GM18867 (cell line): Measurements from ENCODE around the gene ZHX3.

Experiments used
- ATAC-seq: cut with Tn5 transposase; IDR thresholded peaks from one replicate; pipeline ENCODE4 v1.9.1; 2021; ENCODE audit warnings: mild to moderate bottlenecking, moderate library complexity; ENCODE audit not compliant: unreplicated experiment

ZHX3 gene

DNA sequence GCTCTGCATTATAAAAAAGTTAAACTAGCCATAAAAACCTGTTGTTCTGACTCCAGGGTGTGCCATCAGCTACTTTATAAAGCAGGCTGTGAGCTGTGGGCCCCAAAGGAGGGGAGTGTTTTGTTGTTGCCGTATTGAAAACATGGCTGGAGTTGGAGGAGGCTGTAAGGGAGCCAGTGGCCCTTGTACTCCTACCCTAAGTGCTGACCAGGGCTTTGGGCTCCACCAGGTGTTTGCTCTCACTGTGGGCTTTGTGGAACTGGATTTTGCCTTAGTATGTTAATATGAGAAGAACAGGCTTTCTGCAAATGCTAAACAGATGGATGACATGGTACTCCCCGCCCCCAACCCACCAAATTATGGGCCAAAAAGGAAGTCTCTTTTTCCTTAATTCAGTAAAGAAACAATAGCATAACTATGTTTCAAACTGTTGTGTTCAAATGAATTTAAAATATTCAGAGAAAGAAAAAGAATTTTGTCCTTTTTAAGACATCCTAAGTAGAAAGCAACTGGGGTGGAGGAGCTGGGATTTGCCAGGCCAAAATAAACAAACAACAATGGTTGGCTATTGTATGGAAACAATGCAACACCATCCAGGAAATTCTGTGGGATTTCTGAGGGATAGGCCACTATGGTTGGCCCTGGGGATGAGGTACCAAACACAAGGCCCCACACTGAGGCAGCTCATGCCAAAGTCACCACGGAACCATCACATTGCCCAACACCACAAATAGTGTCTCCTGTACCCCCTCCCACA, 116.9 kb downstream of the ZHX3 start:
- ATAC-seq: no peak

DNA sequence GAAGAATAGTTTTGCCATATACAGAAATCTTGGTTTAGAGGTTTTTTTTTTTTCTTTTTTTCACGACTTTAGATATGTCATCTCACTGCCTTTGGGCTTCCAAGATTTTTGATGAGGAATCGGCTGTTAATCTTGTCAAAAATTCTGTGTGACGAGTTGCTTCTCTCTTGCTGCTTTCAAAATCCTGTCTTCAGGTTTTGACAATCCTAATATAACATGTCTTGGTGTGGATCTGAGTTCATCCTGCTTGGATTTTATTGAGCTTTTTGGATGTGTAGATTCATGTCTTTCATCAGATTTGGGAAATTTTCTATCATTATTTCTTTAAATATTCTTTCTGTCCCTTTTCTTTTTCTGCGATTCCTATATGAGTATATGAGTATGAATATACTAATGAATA, 119.1 kb downstream of the ZHX3 start:
- no peak for ATAC-seq

DNA sequence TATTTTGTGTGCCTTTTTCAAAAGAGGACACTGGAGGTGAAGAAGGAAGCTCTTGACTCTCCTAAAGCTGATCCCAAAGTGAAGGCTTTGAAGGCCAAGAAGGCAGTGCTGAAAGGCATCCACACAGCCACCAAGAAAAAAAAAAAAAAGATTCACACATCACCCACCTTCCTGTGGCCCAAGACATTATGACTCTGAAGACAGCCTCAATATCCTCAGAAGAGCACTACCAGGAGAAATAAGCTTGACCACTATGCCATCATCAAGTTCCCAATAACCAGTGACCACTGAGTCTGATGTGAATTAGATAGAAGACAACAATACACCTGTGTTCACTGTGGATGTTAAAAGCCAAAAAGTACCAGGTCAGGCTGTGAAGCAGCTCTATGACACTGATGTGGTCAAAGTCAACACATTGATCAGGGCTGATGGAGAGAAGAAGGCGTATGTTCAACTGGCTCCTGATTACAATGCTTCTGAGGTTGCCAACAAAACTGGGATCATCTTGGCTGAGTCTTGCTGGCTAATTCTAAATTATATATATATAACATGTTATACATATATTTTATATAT, 120.8 kb downstream of the ZHX3 start:
- no peak for ATAC-seq

DNA sequence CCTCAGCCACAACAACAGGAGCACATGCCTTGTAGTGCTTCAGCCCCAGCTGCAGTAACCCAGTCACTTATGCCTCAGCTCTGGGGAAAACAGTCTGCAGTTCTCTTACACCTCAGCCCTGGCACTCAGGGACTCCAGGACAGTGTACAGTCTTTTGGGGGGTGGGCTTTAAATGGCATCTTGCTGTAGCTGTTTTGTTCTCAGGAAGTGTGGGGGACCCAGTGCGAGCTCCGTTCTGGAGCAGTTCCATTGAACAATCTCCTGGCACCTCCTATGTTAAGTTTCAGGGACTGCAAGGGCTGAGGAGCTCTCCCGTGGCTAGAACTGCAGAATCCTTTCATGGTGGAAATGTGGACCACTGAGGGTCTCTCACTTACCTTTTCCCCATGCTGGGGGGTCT, 125.0 kb downstream of the ZHX3 start:
- ATAC-seq: no peak

DNA sequence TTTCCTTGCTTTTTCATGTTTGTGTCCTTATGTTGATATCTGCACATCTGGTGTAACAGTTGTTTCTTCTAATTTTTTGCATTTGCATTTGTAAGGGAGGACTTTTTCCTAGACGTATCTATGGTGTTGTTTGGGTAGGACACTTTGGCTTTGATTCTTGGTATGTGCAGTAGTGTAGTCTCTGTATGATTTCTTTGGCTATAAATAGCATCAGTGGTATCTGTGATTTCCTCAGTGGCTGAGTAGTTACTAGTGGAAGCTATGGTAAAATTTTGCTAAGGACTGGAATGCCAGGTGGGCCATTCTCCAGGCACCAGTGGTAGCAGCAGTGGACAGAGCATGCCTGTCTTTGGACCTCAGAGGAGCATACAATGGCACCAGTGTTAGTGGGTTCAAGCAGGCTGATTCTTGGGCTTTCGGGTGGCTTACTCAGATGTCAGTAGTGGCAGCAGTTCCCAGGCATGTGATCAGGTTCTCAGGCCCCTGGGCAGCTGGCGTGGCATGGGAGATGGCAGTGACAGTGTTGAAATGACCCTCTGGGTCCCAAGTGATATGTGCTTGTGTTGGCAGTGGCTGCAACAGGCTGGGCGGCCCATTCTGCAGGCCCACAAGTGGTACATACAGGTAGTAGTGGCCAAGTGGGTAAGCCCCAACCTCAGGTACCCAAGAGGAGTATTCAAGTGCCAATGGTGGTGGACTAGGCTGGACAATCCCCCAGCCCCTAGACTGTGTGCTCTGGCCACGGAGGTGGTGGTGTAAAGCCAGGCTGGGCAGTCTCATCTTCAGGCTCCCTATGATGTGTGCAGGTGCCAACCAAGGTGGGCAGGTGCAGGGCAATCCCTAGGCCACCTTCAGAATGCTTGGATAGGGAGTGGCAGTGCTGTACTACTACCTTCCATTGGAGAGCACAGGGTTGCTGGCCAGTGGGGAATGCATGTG, 125.7 kb downstream of the ZHX3 start:
- no peak for ATAC-seq

DNA sequence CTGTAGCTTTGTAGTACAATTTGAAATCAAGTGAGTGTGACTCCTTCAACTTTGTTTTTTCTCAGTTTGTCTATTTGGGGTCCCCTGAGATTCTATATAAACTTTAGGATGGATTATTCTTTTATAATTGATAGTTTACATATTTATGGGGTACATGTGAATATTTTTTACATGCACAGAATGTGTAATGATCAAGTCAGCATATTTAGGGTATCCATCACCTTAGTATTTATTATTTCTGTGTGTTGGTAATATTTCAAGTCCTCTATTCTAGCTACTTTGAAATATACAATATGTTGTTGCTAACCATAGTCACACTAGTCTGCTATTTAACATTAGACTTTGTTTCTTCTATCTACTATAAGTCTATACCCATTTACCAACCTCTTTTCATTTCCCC, 129.9 kb downstream of the ZHX3 start:
- ATAC-seq: no peak

DNA sequence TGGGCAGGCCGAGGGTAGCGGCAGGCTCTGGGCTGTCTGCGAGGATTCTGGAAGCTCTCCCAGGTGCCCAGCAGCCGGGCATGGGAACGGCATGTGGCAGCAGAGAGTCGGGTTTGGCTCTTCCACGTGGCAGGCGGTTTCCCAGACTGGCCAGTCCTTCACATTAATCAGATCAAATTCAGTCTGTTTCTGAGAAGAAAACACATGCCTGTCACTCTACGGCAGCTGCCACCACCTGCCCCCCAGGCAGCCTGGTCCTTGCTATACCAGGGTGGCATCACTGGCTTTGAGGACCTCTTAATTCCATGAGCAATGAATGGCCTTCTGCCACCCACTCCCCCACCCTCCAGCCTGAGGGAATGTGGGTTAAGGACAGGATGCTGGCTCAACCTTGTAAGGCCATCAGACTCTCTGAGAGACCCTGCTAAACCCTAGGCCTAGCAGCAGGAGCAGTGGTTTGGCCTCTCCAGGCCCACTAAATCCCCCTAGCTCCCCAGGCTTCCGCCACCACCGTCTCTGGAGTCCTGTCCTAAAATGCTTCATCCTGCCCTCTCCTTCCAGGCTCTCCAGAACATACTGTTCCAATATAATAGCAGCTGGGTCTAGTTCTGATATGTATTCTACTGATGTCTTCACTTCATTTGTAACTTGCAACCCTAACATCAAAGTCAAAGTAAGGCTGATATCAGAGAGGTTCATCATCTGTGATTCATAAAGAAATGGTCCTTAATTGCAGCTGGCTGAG, 132.3 kb downstream of the ZHX3 start:
- ATAC-seq: no peak

DNA sequence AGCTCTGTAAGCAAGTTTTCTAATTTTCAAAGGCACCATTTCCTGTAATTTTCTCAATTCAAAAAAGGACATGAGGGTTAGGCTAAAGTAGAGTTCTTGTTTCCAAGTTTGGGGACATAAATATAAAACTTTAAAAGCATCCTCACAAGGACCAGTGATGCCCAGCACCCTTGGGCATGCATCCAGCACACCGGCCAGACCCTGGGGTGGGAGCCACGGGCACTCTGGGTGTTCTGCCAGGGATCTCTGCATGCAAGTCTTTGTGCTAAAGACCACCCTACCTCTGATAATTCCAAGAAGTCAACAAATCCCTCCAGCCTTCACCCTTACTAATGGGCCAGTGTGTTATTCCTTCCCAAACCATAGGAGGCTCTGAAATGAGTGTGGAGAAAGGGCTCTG, 133.7 kb downstream of the ZHX3 start:
- ATAC-seq: no peak

DNA sequence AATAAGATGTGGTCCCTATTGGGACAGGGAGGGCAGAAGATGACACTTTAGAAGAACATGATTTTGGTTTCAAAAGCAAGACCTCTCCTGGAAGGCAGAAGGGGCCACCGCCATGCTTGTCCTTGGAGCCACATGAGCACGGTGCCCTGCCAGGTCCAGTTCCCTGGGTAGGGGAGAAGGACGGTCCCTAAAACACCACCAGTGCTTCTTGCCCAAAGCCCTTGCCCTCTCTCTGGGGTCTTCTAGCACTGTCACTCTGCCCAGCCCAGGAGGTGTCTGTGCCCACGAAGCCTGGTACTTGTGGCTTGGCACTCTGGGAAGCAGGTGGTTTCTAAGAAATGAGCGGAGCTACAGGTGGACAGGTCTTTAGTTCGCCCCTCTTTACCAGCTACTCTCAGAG, 134.1 kb downstream of the ZHX3 start:
- ATAC-seq: no peak

DNA sequence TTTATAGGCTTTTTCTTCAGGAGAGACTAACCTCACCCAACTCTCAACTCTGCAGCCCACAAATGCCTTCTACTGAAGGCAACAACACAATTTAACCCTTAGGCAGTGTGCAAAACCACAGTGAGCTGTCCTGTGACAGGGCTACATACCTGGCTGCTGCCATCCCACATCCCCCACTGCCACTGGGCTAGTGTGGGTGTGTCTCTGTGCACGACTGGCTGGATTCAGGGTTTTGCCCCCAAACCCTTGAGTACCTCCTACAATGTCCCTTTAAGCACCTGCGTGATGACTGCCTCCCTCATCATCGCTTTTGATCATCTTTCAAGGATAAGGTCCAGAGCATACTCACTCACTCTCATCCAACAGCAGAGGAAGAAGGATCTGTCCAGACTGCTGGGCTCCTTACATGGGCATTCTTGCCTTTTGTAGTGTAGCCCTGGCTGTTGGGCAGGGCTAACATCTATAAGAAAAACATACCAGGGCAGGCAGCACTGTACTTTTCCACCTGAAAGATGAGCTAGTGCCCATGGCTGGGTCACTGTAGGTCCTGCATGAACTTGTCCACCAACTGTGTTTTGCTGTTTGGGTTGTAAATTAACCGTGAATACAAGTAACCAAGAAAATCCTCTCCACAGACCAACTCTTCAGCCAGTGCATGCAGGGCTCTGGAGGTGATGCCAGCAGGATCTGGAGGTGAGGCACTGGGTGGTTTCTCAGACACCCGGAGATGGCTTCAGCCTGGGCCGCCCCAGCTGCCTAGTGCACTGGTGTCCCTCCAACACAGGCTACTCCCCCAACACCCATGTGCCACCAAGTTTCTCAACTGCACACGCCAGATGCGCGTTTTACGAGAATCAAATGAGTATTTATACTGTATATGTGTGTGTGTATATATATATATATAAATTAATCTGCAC, 135.0 kb downstream of the ZHX3 start:
- ATAC-seq: no peak

DNA sequence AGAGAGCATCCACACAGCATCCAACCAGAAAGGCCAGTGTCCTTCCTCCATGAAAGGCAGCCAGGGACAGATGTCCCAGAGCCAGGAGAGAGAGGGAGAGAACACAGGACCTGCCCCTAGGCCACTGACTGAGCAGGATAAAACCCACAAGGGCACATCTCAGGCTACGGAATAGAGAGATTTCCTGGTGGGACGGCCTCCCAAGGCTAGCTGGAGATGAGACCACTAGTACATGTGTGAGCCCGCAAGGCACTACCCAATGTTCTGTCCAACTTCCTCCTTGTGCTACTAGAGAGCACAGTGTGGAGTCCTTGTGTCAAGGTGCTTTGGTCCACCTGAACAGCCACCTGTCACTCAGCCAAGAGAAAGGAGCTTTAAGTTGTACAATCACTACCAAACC, 136.0 kb downstream of the ZHX3 start:
- no peak for ATAC-seq

DNA sequence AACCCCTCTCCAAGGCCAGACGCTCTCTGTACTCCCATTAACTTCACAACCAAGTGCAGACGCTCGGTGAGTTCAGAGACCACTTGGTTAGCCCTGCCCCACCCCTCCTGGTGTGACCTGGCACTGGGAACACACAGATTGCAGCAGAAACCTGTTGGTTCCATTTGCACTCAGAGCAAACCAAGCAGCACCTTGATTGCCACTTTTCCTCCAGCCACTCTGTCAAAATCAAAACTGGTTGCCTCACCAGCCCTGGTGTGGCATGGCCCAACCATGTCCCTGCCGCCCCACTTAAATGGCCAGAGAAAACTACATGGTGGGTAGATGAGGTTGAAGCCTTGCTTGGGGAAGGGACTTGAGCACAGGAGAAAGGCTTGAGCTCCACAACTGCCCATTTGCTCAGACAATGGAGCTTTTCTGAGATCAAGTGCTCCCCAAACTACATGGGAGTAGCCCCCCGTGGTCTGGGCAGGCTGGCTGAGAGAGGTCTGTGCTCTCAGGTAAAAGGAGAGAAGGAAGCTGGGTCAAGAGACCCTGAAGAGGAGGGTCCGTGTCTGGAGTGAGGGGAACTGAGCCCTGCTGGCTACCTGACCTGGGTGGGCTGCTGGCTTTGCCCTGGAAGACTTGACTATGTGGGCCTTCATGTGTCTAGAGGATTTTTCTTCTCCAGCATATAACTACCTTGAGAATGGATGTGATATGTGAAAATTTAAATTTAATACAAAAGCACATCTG, 136.8 kb downstream of the ZHX3 start:
- ATAC-seq: no peak

DNA sequence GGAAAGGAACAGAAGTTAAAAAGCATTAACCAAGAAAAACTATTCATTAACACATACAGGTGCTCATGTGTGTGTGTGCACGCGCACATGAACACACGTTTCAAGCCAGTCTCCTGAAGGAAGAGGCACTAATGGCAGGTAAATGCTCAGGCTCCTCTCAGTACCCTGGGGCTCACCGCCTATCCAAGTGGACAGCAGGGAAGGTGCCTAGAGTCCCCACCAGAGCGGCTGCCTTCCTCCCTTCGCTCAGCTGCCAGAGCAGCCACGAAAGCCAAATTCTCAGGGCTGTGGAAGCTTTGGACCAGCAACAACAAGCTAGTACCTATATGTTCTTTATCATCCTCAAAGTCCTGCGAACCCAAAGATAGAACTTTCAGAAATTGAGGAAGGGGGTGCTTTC, 137.6 kb downstream of the ZHX3 start:
- no peak for ATAC-seq

DNA sequence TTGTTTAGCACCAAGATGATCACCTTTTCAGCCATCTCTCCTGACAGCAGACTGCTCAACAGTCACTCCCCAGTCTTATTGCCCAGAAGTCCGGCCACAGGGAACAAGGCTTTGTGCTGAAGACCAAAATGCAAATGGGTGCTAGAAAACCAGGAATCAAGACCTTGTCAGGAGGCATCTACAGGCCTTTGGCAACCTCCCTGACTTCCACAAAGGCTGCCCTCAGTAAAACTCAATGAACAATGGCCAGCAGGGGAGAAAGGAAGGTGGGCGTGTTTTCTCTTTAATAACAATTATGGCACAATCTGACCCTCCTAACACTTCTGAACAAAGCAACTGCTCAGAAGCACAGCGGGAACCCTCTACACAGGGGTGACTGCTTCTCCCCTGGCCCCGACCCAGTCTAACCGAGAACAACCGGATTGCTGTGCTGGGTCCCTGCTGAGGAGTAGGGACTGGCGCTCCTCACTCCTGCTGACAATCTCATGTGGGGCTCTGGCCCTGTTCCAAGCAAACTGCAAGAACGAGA, 138.6 kb downstream of the ZHX3 start:
- no peak for ATAC-seq

DNA sequence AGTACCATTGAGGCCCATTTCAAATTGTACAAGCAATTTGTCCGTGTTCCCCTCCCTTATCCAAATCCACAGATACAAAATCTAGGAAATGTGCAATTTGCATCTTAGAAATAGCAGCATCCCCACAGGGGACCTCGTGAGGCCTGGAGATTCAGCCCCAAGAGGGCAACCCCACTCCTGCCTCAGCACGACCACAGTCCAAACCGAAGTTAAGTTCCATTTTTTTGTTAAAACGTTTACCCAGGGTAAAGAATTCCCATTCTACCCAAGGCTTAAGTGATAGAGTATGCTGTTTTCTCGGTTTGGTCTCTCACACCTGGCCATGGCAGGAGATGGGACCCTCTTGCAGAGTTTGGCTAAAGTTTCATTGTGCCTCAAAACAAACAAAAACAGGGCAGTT, 139.0 kb downstream of the ZHX3 start:
- no peak for ATAC-seq

DNA sequence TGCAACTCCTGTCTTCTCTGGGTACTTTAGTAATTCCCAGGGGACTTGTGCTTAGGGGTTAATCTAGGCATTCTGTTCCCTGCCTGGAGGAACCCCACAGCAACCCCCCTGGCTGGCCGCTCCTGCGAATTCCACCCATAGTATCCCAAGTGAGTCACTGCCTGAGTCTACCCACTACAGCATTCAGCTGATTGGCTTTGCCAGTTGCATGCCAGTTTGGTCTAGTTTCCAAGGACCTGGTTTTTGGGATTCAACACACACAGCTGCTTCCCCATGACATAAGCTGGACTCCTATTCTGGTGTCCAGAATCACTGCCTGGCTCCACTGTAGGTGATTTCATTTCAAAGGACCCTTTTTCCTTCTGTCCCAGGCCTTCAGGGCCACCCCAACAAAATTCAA, 139.9 kb downstream of the ZHX3 start:
- no peak for ATAC-seq

DNA sequence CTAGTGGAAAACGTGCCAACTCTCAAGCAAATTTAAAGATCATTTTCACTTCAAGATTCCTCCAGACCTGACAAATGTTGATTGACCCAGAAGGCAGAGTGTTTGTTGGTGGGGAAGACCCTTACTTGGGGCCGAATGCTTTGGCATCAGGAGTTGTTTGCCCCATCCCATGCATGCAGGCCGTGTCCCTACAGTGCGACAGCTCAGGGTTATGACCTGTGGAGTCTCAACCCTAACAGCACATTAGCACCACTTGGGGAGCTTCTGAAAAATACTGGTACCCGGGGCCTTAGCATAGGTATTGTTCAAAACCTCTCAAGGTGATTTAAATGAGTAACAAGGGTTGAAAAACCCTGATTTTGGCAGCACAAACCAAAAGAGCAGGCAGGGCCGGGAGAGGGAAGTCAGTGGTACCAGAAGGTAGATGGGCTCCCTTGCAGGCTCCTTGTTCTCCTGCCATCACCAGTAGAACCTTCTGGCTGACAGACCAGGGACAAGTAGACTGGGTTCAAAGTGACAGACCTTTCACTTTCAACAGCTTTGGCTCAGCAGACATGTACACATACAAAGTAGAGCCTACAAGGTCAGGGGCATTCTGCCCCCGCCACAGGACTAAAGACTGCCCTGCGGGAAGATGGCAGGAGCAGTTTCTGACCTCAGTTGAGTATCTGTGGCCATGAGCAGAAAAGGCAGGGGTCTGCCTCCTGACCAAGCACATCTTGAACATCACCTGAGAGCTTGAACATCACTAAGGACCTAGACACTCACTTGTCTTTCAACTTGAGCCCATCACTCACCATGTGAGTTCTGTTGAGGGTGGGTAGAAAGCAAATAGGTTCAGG, 140.6 kb downstream of the ZHX3 start:
- ATAC-seq: no peak

DNA sequence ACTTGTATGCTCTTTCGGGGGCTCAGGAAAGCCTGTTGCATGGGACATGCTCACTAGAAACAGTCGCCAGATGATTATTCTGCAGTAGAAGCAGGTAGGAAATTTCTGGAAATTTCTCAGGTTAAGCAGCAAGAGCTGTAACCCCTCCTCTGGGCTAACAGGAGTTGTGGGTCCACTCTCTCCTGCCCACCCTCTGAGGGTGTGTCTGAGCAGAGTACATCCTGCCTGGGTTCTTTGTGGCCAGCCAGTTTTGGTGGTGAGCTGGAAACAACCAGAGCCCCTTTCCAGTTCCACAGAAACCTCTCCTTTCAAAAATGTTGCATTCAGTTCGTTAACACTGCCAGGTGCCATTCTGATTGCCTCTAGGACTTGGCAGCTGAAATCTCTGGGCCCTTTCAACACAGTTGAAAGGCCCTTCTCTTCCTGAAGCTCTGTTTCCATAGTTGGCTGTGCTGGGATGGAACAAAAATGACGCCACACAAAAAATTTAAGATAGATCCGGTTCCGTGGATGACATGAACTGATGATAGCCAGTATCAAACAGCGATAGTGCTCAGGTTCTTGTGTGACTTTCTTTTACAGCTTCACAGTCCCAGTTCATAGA, 141.7 kb downstream of the ZHX3 start:
- ATAC-seq: no peak
